HTR-8/SVneo (cell line): Measurements from ENCODE around the gene ZNF423.

Experiments used
- DNase-seq: peaks from one replicate; pipeline ENCODE4 v3.0.0; 2011; ENCODE audit warnings: low spot score, mixed read lengths; ENCODE audit not compliant: insufficient read length
- FAIRE-seq: peaks from 2 replicates; lab custom pipeline; 2011; peaks lifted over from hg19 to GRCh38; lab: Jason Lieb, UNC

Gene ZNF423

GRCh38 chr16:49658531-49658930 is 197.4 kb downstream of the ZNF423 start:
- no peak for FAIRE-seq

GRCh38 chr16:49657736-49658465 is 198.0 kb downstream of the ZNF423 start:
- DNase-seq: no peak
- FAIRE-seq: no peak

More at GRCh38 chr16:49658531-49658930, 197.4 kb downstream of the ZNF423 start:
- DNase-seq: no peak

DNA sequence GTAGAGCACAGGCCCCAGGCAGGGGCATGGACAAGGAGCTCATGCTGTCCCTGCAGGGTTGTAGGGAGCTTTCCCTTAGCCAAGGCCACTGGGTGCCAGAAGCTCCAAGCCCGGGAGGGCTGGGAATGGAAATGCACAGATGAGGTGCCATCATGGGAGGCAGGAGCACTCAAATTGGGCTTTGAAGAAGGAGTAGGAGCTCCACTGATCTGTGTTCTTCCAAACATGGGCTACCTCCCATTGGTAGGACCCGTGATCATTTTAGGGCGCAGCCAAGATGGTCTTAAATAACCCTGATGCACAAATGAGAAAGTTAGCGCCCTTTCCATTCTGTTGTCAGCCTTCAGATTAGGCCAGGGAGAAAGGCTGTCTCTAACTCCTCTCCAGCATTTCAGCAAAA is 201.5 kb downstream of the ZNF423 start:
- DNase-seq (no peak), FAIRE-seq (no peak)

GRCh38 chr16:49653577-49653976 is 202.3 kb downstream of the ZNF423 start:
- DNase-seq (no peak), FAIRE-seq (no peak)

GRCh38 chr16:49653173-49653570 is 202.7 kb downstream of the ZNF423 start:
- FAIRE-seq (no peak), DNase-seq (no peak)

GRCh38 chr16:49652456-49653172 is 203.3 kb downstream of the ZNF423 start:
- no peak for FAIRE-seq
- no peak for DNase-seq

DNA sequence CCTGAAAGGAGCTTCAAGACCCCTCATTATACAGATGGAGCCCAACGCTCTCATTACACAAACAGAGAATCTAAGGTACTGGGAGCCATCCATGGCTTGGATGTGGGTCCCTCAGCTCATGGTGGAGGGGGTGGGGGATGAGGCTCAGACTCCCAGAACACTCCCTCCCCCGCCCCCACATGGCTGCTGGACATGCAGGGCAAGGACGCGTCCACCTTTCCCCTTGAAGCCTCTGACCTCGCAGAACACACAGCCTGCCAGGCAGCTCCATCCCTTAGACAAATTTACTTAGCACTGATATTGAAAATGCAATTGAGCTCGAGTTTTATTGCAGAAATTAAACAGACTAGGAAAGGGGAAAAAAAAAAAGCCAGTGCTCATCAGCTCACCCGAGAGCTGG is 203.9 kb downstream of the ZNF423 start:
- FAIRE-seq: no peak
- no peak for DNase-seq

DNA sequence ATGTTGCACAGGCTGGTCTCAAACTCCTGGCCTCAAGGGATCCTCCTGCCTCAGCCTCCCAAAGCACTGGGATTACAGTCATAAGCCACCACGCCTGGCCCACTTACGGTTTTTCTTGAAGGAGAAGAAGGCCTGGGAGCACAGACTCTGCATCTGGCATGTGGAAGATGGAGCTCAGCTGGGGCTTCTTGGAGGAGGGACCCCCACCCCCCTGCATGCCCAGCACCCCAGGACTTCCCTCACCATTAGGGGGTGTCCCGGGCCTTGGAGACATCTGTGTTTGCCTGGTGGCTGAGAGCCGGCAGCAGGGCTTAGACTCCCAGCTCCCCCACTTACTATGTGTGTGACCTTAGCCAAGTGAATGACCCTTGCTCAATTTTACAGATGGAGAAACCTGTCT is 204.7 kb downstream of the ZNF423 start:
- FAIRE-seq (no peak), DNase-seq (no peak)

GRCh38 chr16:49650603-49651002 is 205.3 kb downstream of the ZNF423 start:
- no peak for DNase-seq
- no peak for FAIRE-seq

- DNase-seq (no peak), FAIRE-seq (no peak)
These were observed 206.7 kb downstream of the ZNF423 start for GRCh38 chr16:49649013-49649765.

DNA sequence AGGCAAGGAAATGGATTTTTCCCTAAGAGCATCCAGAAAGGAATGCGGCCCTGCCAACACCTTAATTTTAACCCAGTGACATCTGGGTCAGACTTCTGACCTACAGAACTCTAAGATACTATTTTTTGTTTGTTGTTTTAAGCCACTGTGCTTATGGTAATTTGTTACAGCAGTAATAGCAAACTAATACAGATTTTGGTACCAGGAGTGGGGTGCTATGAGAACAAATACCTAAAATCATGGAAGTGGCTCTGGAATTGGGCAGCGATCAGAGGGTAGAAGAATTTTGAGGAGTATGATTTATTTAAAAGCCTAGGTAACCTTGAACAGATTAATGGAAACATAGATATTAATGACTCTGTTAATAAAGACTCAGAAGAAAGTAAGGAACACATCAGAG is 208.2 kb downstream of the ZNF423 start:
- DNase-seq (no peak), FAIRE-seq (no peak)

DNA sequence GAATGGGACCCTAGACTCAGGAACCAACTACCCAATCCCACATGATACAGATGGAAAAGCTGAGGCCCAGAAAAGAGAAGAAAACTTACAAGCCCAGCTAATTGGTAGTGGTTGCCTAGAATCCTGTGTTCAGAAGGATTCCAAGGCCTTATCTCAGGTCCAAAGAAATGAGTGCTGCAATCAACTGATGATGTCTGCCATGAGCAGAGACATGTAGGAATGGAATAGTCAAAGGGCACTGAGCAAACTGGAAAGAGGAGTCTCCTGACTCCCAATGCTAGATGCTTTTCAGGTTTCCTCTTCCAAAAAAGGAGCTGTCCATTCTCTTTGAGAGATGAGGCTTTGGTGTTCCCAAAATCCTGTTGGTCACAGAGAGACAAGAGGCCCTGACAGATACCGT is 210.6 kb downstream of the ZNF423 start:
- DNase-seq (no peak), FAIRE-seq (no peak)

- FAIRE-seq: no peak
These were observed 211.8 kb downstream of the ZNF423 start for GRCh38 chr16:49644145-49644463.

GRCh38 chr16:49643429-49644144 is 212.3 kb downstream of the ZNF423 start:
- FAIRE-seq (no peak), DNase-seq (no peak)

More at GRCh38 chr16:49644145-49644463, 211.8 kb downstream of the ZNF423 start:
- peak; percentile 24 for DNase-seq

- FAIRE-seq (no peak), DNase-seq (no peak)
These were observed 214.7 kb downstream of the ZNF423 start for GRCh38 chr16:49641250-49641649.

GRCh38 chr16:49640581-49640980 is 215.3 kb downstream of the ZNF423 start:
- FAIRE-seq: no peak

GRCh38 chr16:49639739-49640431 is 216.0 kb downstream of the ZNF423 start:
- no peak for DNase-seq
- FAIRE-seq: no peak

More at GRCh38 chr16:49640581-49640980, 215.3 kb downstream of the ZNF423 start:
- DNase-seq: no peak

- DNase-seq (no peak), FAIRE-seq (no peak)
These were observed 217.0 kb downstream of the ZNF423 start for GRCh38 chr16:49638673-49639610.
